Bone marrow (tissue), 2 donors: ENCODE data around the gene SCUBE2.
"Not testable (repeated sequence)": the region's sequence is repeated elsewhere in the genome, so short reads cannot be mapped to it uniquely, and the experiment has no call there.

ENCODE experiments used
- DNase-seq, 2 donors: peaks; one replicate each; lab custom pipeline; 2025; lab: John Stamatoyannopoulos, UW

Gene SCUBE2

DNA sequence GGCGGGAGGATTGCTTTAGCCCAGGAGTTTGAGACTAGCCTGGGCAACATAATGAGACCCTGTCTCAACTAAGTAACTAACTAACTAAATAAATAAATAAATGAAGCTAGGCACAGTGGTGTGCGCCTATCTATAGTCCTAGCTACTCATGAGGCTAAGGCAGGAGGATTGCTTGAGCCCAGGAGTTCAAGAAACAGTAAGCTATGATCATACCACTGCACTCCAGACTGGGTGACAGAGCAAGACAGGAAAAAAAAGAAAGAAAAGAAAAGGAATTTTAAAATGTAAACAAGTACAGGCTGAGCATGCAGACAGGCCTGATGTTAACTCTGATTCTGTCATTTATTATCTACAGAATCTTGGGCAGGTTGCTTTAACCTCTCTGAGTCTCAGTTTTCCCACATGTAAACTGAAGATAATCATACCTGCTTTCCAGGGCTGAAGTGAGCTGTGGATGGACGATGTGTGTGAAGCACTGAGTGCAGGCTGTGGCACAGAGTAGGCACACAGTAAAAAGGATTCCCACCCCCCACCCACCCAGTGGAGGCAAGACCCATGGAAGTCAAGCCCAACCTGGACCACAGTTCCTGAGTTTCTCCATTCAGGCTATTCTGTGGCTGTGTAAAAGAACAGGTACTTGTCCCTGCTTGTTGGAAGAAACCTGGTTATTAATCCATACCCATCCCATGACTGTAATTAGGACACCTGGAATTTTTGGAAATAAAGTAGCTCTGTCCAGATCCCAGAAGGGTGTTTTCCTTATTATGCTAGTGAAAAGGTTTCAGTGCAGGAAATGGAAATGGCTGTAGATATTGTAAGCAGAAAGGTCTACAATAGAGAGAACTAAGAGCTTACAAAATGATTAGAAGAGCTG, 18.7 kb upstream of the SCUBE2 start:
- no peak for DNase-seq

DNA sequence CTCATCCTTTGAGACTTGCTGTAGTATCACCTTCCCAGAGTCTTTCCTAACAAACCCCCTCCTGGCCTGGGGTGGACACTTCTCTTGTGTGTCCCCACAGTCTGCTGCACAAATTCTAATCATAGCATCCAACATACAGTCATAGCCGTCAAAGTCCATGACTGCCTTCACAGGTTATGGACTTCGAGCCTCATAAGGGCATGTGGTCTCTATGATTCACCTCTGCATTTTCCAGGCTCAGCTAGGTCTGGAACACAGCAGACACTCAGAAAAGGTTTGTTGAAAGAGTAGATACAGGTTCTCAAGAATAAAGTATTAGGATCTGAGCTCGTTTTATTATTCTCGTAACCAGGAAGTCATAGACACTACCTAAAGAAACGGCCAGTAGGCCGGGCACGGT, 13.2 kb upstream of the SCUBE2 start:
- no peak for DNase-seq

DNA sequence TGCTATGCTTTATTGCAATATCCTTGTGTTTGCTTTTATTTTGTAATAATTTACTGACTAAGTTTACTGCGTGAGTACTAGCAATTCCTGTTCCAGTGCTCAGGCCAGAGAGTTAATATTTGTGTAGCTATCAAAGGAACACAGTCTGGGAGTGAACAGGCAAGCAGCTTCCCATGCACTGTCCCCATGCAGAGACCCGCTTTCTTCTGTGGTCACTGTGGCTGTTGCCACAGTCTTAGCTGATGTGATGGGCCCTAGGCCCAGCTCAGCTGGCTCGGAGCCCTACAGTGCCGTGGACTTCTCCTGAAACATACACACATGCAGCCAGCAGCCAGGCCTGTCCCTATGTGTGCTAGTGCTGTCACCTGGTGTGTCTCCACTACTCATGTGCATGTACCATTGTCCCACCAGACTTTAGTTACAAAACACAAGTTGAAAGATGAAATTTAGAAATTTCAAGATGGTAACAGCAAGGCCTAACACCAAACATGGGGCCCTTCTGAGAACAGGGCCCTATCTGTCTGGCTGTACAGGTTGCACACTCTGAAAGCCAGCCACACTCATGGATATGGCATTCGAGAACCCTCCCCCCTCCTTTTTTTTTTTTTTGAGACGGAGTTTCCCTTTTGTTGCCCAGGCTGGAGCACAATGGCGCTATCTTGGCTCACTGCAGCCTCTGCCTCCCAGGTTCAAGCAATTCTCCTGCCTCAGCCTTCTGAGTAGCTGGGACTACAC, 12.3 kb upstream of the SCUBE2 start:
- no peak for DNase-seq

DNA sequence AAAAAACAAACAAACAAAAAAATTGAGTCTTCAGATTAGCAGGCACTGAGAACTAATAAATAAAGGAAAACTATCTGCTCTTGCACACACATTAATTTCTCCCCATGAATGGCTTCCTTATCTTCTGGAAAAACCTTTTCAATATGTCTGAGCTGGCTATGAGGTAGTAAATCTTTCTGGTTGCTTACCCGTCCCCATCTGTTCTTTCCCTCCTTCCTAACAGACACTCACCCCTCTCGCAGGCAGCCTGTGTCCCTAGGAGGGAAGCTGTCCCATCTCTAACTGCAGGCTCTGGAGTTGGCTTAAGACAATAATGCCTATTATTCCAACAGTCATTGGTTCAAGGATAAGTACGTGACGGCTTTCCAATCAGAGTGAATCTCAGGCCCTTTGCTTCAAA, 8.2 kb upstream of the SCUBE2 start:
- no peak for DNase-seq

DNA sequence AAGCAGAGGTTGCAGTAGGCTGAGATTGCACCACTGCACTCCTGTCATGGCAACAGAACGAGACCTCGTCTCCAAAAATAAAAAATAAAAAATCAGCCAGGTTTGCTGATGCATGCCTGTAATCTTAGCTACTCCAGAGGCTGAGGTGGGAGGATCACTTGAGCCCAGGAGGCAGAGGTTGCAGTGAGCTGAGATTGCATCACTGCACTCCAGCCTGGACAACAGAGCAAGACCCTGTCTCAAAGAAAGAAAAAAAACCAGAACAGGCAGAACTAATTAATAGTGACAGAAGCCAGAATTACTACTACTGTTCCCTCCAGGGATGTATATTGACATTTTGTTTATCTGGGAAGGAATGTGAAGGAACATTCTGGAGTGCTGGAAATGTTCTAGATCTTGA, 7.1 kb upstream of the SCUBE2 start:
- not testable (repeated sequence) for DNase-seq

DNA sequence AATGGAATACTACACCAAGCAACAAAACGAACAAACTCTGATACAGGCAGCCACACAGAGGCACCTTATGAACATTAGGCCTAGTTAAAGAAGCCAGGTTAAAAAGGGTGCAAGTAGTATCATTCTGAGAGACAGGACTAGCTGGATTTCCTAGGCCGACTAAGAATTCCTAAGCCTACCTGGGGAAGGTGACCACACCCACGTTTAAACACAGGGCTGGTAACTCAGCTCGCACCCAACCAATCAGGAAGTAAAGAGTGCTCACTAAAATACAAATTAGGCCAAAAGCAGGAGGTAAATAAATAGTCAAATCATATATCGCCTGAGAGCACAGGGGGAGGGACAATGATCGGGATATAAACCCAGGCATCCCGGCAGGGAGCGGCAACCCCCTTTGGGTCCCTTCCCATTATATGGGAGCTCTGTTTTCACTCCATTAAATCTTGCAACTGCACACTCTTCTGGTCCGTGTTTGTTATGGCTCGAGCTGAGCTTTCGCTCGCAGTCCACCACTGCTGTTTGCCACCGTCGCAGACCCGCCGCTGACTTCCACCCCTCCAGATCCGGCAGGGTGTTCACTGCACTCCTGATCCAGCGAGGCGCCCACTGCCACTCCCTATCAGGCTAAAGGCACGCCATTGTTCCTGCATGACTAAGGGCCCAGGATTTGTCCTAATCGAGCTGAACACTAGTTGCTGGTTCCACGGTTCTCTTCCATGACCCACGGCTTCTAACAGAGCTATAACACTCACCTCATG, 6.0 kb upstream of the SCUBE2 start:
- not testable (repeated sequence) for DNase-seq

DNA sequence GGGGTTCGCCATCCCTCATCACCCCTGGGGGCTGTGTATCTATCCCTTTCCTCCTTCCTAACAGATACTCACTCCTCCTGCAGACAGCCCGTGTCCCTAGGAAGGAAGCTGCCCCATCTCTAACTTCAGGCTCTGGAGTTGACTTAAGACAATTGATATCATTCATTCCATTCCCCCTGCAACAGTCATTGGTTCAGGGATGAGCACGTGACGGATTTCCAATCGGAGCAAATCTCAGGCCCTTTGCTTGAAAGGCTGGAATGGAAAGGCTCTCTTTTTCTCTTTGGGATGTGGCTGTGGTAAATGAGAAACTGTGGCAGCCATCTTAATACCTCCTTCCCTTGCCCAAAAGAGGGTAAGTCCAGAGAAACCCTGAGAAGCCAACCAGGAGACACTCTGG, 5.0 kb upstream of the SCUBE2 start:
- no peak for DNase-seq

DNA sequence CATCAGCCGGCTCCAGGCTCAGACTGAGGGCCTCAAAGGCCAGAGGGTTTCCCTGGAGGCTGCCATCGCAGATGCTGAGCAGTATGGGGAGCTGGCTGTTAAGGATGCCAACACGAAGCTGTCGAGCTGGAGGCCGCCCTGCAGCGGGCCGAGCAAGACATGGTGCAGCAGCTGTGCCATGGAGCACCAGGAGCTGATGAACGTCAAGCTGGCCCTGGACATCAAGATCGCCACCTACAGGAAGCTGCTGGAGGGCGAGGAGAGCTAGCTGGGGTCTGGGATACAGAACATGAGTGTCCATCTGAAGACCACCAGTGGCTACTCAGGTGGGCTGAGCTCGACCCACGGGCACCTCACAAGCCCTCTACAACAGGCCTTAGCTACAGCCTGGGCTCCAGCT, 4.0 kb upstream of the SCUBE2 start:
- no peak for DNase-seq

DNA sequence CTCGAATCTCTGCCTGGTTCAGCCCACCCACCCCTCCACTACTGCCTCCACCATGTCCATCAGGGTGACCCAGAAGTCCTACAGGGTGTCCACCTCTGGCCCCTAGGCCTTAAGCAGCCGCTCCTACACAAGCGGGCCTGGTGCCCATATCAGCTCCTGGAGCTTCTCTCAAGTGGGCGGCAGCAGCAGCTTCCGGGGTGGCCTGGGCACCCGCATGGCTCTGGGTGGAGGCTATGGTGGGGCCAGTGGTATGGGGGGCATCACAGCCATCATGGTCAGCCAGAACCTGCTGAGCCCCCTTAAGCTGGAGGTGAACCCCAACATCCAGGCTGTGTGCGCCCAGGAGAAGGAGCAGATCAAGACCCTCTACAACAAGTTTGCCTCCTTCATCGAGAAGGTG, 3.0 kb upstream of the SCUBE2 start:
- no peak for DNase-seq

DNA sequence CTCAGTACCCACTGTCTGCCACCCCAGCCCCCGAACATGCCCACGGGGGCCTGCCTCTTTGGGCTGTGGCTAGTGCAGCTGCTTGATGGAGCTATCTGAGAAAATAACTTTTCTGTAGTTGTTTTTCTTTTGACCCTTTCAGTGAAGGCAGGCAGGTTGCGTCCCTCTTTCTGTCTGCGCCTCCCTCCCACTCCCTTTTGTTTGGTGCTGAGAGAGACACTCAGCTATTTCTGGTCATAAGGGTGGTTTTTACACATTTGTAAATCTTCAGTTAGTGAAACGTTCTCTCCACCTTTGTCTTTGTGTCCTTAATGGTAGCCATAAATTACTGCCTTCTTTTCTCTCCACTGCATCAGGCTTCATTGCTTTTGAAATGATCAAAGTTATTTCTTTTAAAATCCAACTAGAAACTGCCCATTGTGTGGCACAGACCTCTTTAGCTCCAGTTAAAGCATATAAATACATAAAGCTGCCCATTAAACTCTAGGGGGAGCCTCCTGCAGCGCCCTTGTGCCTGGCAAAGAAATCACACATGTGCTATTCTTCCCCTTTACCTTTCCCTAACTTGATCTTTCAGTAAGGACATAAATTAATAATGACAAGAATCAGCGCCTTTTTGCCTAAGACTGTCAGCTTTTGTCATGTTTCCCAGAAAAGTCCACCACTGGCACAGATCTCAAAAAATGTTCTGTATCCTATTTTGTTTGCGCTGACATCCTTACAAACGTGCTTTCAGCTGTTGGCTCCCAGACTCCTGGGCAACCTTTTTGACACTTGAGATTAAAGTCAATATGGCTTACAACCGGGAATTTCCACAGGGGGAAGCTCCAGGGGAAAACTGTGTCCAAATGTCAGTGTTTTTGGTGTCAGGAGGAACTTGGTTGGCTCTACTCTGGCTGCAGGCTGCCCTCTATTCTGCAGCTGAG, 1.7 kb upstream of the SCUBE2 start:
- DNase-seq, result peak in 1 of 2 donors; percentile 40

DNA sequence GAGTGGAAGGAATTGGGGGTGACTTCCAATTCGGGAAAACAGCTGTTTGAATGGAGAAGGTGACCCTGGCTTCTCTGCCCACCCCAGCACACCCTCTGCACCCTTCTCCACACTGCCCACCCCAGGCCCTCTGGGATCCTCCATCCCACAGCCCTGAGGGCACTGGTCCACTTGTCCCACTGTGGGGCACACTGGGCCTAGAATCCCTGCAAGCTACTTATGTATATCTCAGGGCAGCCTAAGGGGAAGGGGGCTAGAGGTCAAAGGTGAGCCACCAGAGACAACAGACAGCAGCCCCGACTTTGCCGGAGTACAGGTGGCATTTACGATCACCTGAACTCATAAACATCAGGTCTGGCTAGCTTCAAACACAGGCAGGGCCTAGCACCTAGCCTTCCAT, 673 bp upstream of the SCUBE2 start:
- DNase-seq, result no peak

DNA sequence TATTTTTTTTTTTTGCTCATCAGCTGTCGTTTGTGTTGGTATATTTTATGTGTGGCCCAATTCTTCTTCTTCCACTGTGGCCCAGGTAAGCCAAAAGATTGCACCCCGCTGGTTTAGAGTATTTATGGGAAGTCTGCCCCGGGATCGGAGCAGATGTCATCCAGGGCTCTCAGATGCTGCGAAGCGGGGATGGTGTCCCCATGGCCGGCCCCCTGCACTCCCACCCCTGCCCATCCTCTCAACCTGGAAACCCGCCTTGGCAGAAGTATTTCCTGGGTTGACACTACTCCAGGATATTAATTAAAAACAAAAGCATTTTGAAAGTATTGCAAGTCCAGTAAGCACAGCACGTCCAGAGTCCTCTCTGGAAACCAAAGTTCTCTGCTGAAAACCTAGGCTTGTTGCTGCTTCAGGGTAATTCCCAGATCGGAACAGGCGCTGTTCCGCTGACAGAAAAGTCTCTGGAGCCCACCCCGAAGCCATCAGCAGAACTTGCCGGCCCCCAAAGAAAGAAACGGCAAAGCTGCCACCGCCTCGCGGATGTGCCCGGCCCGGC, 833 bp downstream of the SCUBE2 start:
- no peak for DNase-seq

DNA sequence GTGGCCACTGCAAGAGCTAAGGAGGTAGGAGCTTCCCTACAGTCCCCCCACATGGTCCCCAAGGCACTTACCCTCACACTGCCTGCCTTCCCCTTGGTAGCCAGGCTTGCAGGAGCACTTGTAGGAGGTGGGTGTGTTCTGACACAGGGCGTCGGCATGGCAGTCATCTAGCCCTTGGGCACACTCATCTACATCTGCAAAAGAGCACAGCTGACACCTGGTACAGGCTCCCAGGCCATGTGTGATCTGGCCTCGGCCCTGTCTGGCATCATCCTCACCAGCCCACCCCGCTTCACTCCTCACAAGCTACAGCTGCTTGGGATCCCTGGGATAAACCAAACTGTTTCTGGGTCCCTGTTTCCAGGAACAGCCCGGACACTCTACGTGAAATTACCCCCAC, 1.8 kb downstream of the SCUBE2 start:
- no peak for DNase-seq

DNA sequence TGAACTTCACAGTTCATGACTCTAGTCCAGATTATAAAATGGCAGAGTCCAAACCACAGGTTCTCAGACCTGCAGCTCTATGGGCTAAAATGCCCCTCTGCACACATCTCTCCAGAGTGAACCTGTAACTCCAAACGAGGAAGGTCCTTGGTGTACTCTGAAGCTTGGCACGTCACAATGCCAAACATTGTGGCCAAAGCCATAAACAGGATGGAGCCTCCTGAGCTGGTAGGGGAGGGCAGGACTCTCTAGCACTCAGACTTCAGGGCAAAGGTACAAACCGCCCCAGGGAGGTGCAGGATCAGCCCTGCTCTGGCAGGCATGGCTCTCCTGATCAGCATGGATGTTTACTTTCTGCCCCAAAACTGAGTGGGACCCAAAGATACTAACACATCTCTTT, 2.3 kb downstream of the SCUBE2 start:
- DNase-seq, result no peak

DNA sequence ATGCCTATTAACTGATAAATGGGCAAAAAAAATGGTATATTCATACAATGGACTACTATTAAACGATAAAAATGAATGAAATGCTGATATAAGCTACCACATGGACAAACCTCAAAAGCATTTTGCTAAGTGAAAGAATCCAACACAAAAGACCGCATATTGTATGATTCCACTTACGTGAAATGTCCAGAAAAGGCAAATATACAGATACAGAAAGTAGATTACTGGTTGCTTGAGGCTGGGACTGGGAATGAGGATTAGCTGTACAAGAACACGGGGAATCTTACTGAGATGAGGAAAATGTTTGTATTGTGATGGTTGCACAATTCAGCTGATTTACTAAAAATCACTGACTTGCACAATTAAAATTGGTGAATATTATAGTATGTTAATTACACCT, 8.8 kb downstream of the SCUBE2 start:
- no peak for DNase-seq

DNA sequence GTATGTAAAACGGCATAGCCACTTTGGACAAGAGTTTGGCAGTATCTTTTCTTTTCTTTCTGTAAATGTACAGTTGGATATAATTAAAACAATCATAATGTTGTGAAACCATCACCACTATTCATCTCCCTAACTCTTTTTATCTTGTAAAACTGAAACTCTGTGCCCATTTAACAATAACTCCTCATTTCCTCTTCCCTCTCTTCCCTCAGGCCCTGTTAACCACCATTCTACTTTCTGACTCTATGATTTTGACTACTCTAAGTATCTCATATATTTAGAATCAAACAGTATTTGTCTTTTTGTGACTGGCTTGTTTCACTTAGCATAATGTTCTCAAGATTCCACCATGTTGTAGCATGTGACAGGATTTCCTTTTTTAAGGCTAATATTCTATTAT, 10.2 kb downstream of the SCUBE2 start:
- no peak for DNase-seq

DNA sequence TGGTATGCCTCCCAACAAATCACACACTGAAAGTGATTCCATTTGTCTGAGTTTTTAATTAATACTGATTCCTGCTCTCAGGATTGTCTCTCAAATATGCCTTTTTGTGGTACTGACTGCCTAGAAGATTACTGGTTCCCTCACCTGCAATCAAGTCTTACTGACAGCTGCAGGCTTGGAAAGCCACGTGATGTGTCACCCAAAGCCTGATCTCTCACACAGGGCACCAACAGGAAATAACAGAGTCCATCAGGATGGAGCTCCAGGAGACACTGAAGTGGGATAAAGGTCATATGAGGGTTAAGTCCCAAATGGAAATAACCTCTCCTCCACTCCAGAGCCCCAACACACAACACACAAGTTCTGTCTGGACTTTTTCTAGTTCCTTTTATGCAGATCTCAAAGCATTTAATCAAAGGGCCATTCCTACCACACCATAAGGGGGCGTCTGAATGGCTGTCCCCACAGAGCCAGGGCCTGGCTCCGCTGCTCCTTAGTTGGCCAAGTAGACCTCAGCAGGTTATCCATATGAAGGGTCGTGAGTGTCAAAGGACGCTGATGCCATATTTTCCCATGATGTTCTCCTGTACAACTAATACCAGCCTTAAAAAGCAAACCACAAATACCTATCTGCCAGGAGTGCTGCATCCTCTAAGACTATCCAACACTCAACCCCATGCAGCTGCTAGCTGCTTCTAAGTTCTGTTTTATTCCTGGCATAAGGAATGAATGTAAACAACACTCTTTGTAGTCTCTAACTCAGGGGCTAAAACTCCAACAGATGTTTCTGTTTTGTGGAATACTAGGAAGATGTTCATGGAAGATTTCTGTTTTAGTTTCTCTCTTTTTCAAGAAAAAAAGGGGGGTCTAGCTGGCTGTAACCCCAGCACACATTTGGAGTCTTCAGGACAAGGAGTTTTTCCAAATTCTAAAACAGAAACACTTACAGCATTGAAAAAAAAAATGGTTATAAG, 13.0 kb downstream of the SCUBE2 start:
- no peak for DNase-seq

DNA sequence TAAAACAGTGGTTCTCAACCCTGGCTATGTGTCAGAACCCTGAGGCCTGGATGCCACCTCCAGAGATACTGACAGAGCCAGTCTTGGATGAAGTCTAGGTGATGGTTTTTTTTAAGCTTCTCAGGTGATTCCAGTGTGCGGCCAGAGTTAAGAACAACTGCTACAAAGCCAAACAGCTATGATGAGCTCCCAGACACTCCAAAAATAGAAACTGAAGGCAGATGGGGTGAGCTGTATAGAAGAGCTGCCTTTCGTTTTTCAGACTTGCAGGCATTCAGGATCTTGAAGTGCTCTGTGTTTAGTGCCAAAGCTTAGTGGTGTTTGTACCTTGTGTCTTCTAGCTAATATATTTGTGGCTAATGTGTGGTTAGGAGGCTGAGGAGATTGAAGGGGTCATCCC, 14.2 kb downstream of the SCUBE2 start:
- no peak for DNase-seq

DNA sequence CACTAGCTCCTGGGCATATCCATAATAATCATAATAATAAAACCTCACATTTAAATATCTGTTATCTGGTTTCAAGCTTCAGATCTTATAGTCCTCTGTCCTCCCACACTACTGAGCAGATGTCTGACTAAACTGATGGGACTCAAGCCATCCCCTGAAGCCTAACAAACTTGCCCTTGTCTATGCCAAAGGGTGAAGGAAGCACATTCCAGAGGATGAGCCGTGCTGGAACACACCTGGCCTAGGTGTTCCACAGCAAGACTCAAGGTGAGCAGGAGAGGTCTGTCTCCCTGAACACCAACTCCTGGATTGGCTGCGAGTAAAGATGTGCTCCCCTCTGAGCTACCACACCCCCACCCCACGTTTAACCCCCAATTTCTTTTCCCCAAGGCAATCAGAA, 14.7 kb downstream of the SCUBE2 start:
- DNase-seq, result no peak

DNA sequence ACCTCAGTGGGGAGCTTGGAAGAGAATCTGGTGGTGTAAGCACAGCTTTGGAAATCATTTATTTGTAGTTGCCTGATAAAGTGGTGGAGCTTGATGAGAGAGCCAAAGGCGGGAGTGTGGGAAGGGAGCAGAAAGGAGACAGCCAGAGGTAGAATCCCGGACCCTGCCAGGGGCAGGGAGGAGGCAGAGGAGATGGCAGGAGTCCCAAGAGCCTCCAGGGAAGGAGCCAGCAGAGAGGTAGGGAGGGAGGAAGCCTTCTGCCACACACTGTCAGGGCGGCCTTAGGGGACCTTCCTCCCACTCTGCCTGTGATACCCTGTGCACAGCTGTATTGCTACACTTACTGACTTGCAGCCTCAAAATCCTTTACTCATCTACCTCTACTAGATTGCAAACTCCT, 15.4 kb downstream of the SCUBE2 start:
- DNase-seq, result no peak
